HepG2 (cell line): ENCODE data around the gene PCGF3. TPM values are rescaled to one million over a fixed set of nuclear protein-coding genes. Genes with fewer than 3 reads are reported as not detected.

Source experiments
- CENPBD1 ChIP-seq: sonication (generic); formaldehyde crosslinking; IDR thresholded peaks from 2 replicates; pipeline ENCODE4 v1.8.0; 2022; ENCODE audit warnings: missing genetic modification reagents, low read depth, mild to moderate bottlenecking, borderline replicate concordance
- CREBL2 ChIP-seq: sonication (generic); formaldehyde crosslinking; IDR thresholded peaks from 2 replicates; pipeline ENCODE4 v1.8.1; 2023; ENCODE audit warnings: missing genetic modification reagents, mild to moderate bottlenecking, borderline replicate concordance
- CSRNP1 ChIP-seq: sonication (generic); formaldehyde crosslinking; IDR thresholded peaks from 2 replicates; pipeline ENCODE4 v1.8.1; 2023; ENCODE audit warnings: mild to moderate bottlenecking, missing genetic modification reagents
- FOSL1 ChIP-seq: sonication (generic); formaldehyde crosslinking; IDR thresholded peaks from 2 replicates; pipeline ENCODE4 v1.9.0; 2021; ENCODE audit warnings: missing genetic modification reagents, borderline replicate concordance
- FOXJ3 ChIP-seq: sonication (generic); formaldehyde crosslinking; IDR thresholded peaks from 2 replicates; pipeline ENCODE4 v1.4.0; 2020; ENCODE audit warnings: missing genetic modification reagents, mild to moderate bottlenecking, borderline replicate concordance
- MAFG ChIP-seq: sonication (generic); formaldehyde crosslinking; IDR thresholded peaks from 2 replicates; pipeline ENCODE4 v1.5.1; 2020; ENCODE audit warnings: mild to moderate bottlenecking, missing genetic modification reagents
- ZBTB49 ChIP-seq: sonication (generic); formaldehyde crosslinking; IDR thresholded peaks from 2 replicates; pipeline ENCODE4 v1.4.0; 2020; ENCODE audit warnings: missing genetic modification reagents, borderline replicate concordance
- ZFP36L2 ChIP-seq: sonication (generic); formaldehyde crosslinking; IDR thresholded peaks from 2 replicates; pipeline ENCODE4 v1.4.0; 2020; ENCODE audit warnings: missing genetic modification reagents
- ZFP37 ChIP-seq: sonication (generic); formaldehyde crosslinking; IDR thresholded peaks from 2 replicates; pipeline ENCODE4 v1.4.0; 2020; ENCODE audit warnings: missing genetic modification reagents, borderline replicate concordance
- ZNF280B ChIP-seq: sonication (generic); formaldehyde crosslinking; IDR thresholded peaks from 2 replicates; pipeline ENCODE4 v1.5.0; 2020; ENCODE audit warnings: missing genetic modification reagents, mild to moderate bottlenecking, borderline replicate concordance
- ZNF543 ChIP-seq: sonication (generic); formaldehyde crosslinking; IDR thresholded peaks from 2 replicates; pipeline ENCODE4 v1.4.0; 2020; ENCODE audit warnings: mild to moderate bottlenecking, missing genetic modification reagents
- ZNF563 ChIP-seq: sonication (generic); formaldehyde crosslinking; IDR thresholded peaks from 2 replicates; pipeline ENCODE4 v1.8.0; 2022; ENCODE audit warnings: mild to moderate bottlenecking, moderate library complexity, missing genetic modification reagents
- ZNF687 ChIP-seq: sonication (generic); formaldehyde crosslinking; IDR thresholded peaks from 2 replicates; pipeline ENCODE4 v1.5.1; 2020; ENCODE audit warnings: mild to moderate bottlenecking, missing genetic modification reagents, moderate library complexity
- ZSCAN29 ChIP-seq: sonication (generic); formaldehyde crosslinking; conservative IDR thresholded peaks from 2 replicates; pipeline ENCODE4 v1.4.0; 2020; ENCODE audit warnings: mild to moderate bottlenecking, missing genetic modification reagents
- ZZZ3 ChIP-seq: sonication (generic); formaldehyde crosslinking; IDR thresholded peaks from 2 replicates; pipeline ENCODE4 v1.4.0; 2020; ENCODE audit warnings: missing genetic modification reagents, mild to moderate bottlenecking, borderline replicate concordance
- polyA plus RNA-seq, 8 experiments: library from polyadenylated mRNA; depleted of rRNA in 3 of 8; stranded (reverse) in 7 of 8; unstranded in 1 of 8; fragments of >200 nt; fragmentation: Illumina TruSeq in 4 of 8; extraction: Trizol in 4 of 8; gene quantifications; 2 replicates each; pipeline versions ENCODE4 v1.2.1 to v1.2.3, GENCODE V29; 2011 to 2016; ENCODE audit warnings: low read depth in 4 of 8, missing spikeins in 1 of 8, mixed read lengths in 1 of 8; ENCODE audit not compliant: insufficient read depth in 1 of 8
- total RNA-seq, 5 experiments: library from RNA; depleted of rRNA; stranded (reverse); fragments of >200 nt; fragmentation: Illumina TruSeq; extraction: Trizol; gene quantifications; 2 replicates each; pipeline ENCODE4 v1.2.3, GENCODE V29; 2016; ENCODE audit warnings: low read depth in 1 of 5
- TF ChIP-seq, protein P1 (sequence below): IDR thresholded peaks from 2 replicates; pipeline ENCODE4 v1.6.1; 2016; ENCODE audit warnings: missing genetic modification reagents, missing compliant biosample characterization

PCGF3 gene
- total and polyA plus RNA-seq, 2 of the 13 experiments (the other 11 are each of a cell fraction or from before 2014, with no cell fraction given): 28.6 to 66.2 TPM

DNA sequence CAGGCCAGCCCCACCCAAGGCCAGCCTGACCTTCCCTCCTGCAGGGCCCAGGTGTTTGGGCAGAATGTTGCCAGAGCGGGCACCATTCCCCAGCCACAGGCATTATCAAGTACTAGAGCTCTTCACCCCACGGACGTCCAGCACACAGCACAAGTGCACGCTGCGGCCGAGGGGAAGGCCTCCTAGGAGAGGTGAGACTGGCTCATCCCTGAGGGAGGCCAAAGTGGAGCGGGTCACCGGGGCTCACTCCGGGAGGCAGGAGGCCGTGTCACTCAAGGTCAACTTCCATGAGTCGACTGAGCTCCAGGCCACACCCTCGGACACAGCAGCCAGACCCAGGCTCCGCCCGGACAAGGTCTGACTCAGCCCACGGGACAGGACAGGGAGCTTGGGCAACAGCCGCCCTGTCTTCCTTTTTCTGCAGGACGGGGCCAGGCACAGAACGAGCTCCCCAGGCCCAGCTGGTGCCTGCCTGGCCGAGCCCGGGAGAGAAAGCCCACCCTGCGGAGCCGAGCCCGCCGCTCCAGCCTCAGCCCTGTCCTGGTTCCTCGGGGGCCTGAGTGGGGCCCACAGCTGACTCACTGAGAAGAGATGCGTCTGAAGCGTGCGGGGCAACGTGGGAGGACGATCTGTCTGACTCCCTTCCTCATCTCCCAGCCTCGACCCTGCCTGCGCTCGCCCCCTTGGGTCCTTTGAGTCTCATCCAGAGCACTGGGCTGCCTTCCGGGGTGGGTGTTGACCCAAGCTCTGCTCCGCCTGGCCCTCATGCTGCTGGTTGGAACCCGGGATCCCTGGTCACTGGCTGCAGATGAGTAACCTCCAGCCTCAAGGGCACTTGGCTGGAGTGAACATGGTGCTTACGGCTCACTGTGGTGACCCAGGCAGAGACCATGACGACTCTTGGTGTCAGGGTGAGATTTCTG is 18.3 kb upstream of the PCGF3 start (continued):
- TF ChIP-seq ZBTB49 (CRISPR knock-in tag): no peak
- no peak for TF ChIP-seq ZNF543 (CRISPR knock-in tag)
- peak; percentile 61; the same call in 1 of the 2 replicates for TF ChIP-seq FOSL1 (CRISPR knock-in tag)
- TF ChIP-seq, protein P1, sequence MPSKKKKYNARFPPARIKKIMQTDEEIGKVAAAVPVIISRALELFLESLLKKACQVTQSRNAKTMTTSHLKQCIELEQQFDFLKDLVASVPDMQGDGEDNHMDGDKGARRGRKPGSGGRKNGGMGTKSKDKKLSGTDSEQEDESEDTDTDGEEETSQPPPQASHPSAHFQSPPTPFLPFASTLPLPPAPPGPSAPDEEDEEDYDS (CRISPR knock-in tag): peak; percentile 68
- TF ChIP-seq ZNF687: peak; percentile 87
- 0 out of 2 replicates have a peak, but pooled peaks have one; percentile 57 for TF ChIP-seq ZSCAN29
- TF ChIP-seq CENPBD1 (CRISPR knock-in tag): no peak
- peak; percentile 65; the same call in 1 of the 2 replicates for TF ChIP-seq ZNF563 (CRISPR knock-in tag)
- no peak for TF ChIP-seq ZFP36L2 (CRISPR knock-in tag)
- TF ChIP-seq CSRNP1 (CRISPR knock-in tag): no peak
- peak; percentile 58; the same call in 1 of the 2 replicates for TF ChIP-seq FOXJ3 (CRISPR knock-in tag)
- no peak for TF ChIP-seq MAFG (CRISPR knock-in tag)
- no peak for TF ChIP-seq ZFP37
- TF ChIP-seq ZNF280B: no peak
- no peak for TF ChIP-seq ZZZ3 (CRISPR knock-in tag)
- peak; percentile 47; the same call in 1 of the 2 replicates for TF ChIP-seq CREBL2 (CRISPR knock-in tag)
